Activated CD8-positive, alpha-beta memory T cell treated with anti-CD3 and anti-CD28 coated beads, Interleukin-2, amount 10 ng/mL, durations not matched to agents 7 days and 5 days (primary cell): ENCODE data around the gene UVSSA. TPM values are rescaled to one million over a fixed set of nuclear protein-coding genes. Genes with fewer than 3 reads are reported as not detected.
"Not testable (repeated sequence)": the region's sequence is repeated elsewhere in the genome, so short reads cannot be mapped to it uniquely, and the experiment has no call there.

Source experiments
- ATAC-seq: fragments of 150-1000 bp; cut with Tn5 transposase; one replicate; pipeline ENCODE4 v1.10.0; 2021; ENCODE audit warnings: moderate library complexity
- CTCF ChIA-PET: fragments of 350-600 bp; sonication (Branson Sonifier 250); formaldehyde crosslinking; loops from one replicate; lab custom pipeline; 2021; ENCODE audit warnings: antibody characterized with exemption; lab: Charles Lee
- DNase-seq: peaks from one replicate; pipeline ENCODE4 v3.0.0-alpha.2; 2020
- H3K27ac Mint-ChIP-seq: one replicate; pipeline ENCODE4 v1.8.0; 2021; ENCODE audit warnings: mild to moderate bottlenecking, mixed read lengths
- H3K27me3 Mint-ChIP-seq: one replicate; pipeline ENCODE4 v1.8.0; 2021; ENCODE audit warnings: mixed read lengths
- H3K36me3 Mint-ChIP-seq: one replicate; pipeline ENCODE4 v1.8.0; 2021; ENCODE audit warnings: mild to moderate bottlenecking, mixed read lengths
- H3K4me1 Mint-ChIP-seq: one replicate; pipeline ENCODE4 v1.8.0; 2021; ENCODE audit warnings: mixed read lengths
- H3K4me3 Mint-ChIP-seq: one replicate; pipeline ENCODE4 v1.8.0; 2021; ENCODE audit warnings: mild to moderate bottlenecking, moderate library complexity, mixed read lengths
- H3K9me3 Mint-ChIP-seq: one replicate; pipeline ENCODE4 v1.8.0; 2022; ENCODE audit warnings: low read depth, mixed read lengths
- total RNA-seq, 2 experiments: library from RNA; stranded (reverse); gene quantifications; one replicate each; pipeline ENCODE4 v1.2.3, GENCODE V29; 2021

Gene UVSSA
- total RNA-seq, 2 experiments from 2014 or later: 18.2 to 25.2 TPM

DNA sequence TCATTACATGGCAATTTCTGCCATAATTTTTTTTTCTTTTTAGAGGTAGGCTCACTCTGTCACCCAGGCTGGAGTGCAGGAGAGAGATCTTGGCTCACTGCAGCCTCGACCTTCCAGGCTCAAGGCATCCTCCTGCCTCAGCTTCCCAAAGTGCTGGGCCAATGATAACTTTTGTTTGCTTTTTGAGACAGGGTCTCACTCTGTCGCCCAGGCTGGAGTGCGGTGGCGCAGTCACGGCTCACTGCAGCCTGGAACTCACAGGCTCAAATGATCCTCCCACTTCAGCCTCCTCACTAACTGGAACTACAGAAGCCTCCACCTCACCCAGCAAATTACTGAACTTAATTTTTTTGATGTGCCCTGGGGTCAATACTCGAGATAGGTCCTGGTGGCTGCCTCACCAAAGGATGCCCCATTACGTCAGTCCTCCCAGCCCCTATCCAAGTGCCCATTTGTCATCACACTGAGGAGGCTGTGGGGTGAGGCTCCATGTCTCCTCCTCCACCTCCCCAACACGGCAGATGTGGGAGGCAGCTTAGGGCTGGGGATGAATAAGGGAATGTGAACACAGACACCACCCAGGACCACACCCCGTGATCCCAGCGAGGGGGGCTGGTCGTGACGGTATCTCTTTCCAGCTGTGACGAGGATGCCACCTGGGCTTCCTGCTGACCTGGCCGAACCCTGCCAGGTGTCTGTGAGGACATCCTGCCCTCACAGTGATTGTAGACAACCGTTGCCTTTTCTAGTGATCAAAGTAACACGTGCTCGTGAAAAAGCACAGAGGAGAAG lies 71.7 kb downstream of the UVSSA start:
- Mint-ChIP-seq H3K4me3 (no peak overlapping the region), H3K4me1 (no peaks in the 10 kb centered on the region), H3K36me3 (no peaks in the 10 kb centered on the region), H3K27ac (no peak overlapping the region), H3K27me3 (peaks cover 16% of the 10 kb centered on the region), H3K9me3 (no peaks in the 10 kb centered on the region)
- no peak for ATAC-seq
- peak; percentile 34 for DNase-seq
- CTCF ChIA-PET: no interaction called here

DNA sequence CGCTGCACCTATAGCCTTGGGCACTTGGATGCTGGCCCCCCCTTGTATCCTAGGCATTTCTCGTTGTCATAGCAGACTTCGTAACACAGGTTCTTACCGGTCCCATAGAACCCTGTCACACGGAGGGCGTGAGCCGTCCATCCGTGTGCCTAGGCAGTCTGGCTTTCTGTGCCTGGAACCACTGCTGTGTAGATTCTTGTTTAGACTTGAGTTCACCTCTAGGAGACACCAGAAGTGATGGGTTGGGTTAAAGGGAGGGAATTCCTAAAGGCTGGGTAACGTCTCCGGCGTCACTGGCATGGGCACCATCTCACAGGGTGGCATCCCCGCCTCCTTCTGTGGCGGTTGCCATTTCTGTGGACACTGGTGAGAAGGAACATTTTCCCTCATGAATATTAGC lies 72.7 kb downstream of the UVSSA start:
- CTCF ChIA-PET: no interaction called here
- no peak overlapping the region for H3K27ac Mint-ChIP-seq
- H3K4me3 Mint-ChIP-seq: no peak overlapping the region
- peaks cover 20% of the 10 kb centered on the region for H3K27me3 Mint-ChIP-seq
- peak; percentile 11 for DNase-seq
- ATAC-seq: no peak
- H3K9me3 Mint-ChIP-seq: no peaks in the 10 kb centered on the region
- H3K36me3 Mint-ChIP-seq: no peaks in the 10 kb centered on the region
- H3K4me1 Mint-ChIP-seq: no peaks in the 10 kb centered on the region

DNA sequence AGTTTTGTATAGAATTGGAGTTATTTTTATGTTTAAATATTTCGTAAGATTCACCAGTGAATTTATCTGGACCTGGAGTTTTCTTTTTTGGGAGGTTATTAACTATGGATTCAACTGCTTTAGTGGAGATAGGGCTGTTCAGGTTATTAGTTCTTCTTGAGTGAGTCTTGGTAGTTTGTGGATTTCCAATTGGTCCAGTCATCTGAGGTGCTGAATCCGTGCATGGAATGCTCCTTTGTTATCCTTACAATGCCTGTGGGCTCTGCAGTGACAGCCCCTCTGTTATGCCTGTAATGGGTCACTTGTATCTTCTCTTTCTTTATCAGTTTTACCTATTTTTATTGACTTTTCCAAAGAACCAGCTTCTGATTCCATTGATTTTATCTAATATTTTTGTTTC lies 74.6 kb downstream of the UVSSA start:
- CTCF ChIA-PET: no interaction called here
- no peak for ATAC-seq
- H3K4me3 Mint-ChIP-seq: no peak overlapping the region
- H3K27me3 Mint-ChIP-seq: peaks cover 17% of the 10 kb centered on the region
- no peaks in the 10 kb centered on the region for H3K9me3 Mint-ChIP-seq
- H3K4me1 Mint-ChIP-seq: no peaks in the 10 kb centered on the region
- H3K36me3 Mint-ChIP-seq: no peaks in the 10 kb centered on the region
- DNase-seq: no peak
- H3K27ac Mint-ChIP-seq: no peak overlapping the region

DNA sequence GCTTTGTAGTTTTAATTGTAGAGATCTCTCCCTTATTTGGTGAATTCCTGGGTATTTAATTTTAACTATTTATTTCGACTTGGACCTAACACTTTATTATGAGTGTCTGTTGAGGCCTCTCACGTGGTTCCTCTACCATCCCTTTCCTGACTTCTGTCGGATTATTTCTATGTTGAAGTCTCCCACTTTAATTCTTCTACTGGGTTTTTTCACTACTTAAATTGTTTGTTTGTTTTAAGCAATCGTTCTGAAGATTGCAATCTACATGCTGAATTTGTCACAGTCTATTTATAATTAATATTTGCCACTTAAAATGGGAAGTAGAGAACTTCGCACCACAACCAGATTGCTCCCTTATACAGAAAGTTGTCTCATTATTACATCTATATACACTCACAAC lies 80.0 kb downstream of the UVSSA start:
- no peaks in the 10 kb centered on the region for H3K36me3 Mint-ChIP-seq
- DNase-seq (no peak), ATAC-seq (no peak)
- no peak overlapping the region for H3K27ac Mint-ChIP-seq
- H3K9me3 Mint-ChIP-seq: no peaks in the 10 kb centered on the region
- CTCF ChIA-PET: no interaction called here
- no peak overlapping the region for H3K4me3 Mint-ChIP-seq
- peaks cover 14% of the 10 kb centered on the region for H3K27me3 Mint-ChIP-seq
- no peaks in the 10 kb centered on the region for H3K4me1 Mint-ChIP-seq

DNA sequence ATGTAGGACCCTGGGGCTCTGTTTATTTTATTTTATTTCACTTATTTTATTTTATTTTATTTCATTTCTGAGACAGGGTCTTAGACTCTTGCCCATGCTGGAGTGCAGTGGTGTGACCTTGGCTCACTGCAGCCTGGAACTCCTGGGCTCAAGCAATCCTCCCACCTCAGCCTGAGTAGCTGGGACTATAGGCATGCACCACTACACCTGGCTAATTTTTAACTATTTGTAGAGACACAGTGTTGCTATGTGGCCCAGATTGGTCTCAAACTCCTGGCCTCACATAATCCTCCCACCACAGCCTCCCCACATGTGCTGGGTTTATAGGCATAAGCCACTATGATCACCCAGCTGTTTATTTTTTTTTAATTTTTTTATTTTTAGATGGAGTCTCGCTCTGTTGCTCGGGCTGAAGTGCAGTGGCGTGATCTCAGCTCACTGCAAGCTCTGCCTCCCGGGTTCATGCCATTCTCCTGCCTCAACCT lies 96.7 kb downstream of the UVSSA start:
- ATAC-seq, H3K27me3 Mint-ChIP-seq, H3K9me3 Mint-ChIP-seq, H3K27ac Mint-ChIP-seq, H3K4me3 Mint-ChIP-seq, DNase-seq, H3K36me3 Mint-ChIP-seq, CTCF ChIA-PET, H3K4me1 Mint-ChIP-seq: not testable (repeated sequence)

Other genes with a start within 250 kb of the UVSSA start
- 1 to 10 TPM; 1.2 to 3.2 TPM for gene RNF212, start 233.6 kb upstream of the UVSSA start, total RNA-seq
- 10 to 100 TPM; 11.7 to 28.0 TPM for gene SPON2, start 174.6 kb upstream of the UVSSA start, total RNA-seq
- 100 to 1,000 TPM; 193 to 250 TPM for gene CTBP1, start 98.1 kb upstream of the UVSSA start, total RNA-seq
- gene MAEA, start 57.3 kb upstream of the UVSSA start, total RNA-seq: 10 to 100 TPM; 63.9 to 70.0 TPM
- not detected for gene NKX1-1, start 59.2 kb downstream of the UVSSA start, total RNA-seq